HEK293 (cell line): Measurements from ENCODE around the gene DMD.
"Not testable (repeated sequence)": the region's sequence is repeated elsewhere in the genome, so short reads cannot be mapped to it uniquely, and the experiment has no call there.

Experiments used
- CTCF ChIA-PET: fragments of 350-600 bp; formaldehyde crosslinking; extraction: SDS; loops from one replicate; lab custom pipeline; 2021; ENCODE audit warnings: antibody characterized with exemption; lab: Yijun Ruan, JAX
- POLR2A ChIA-PET: fragments of 300-600 bp; formaldehyde crosslinking; extraction: SDS; loops from one replicate; lab custom pipeline; 2020; ENCODE audit warnings: antibody characterized with exemption, inconsistent platforms; lab: Yijun Ruan, JAX
- H3K27ac ChIP-seq: fragments of 200-500 bp; sonication (Bioruptor generic); 2 replicates; pipeline ENCODE4 v1.5.1; 2014; ENCODE audit warnings: low read depth, low read length, control low read depth, inconsistent platforms; ENCODE audit errors: extremely low read depth
- H3K36me3 ChIP-seq, 2 experiments: fragments of 200-500 bp in 1 of 2; sonication (Bioruptor generic) in 1 of 2; 1 replicate in 1 of 2; 2 replicates in 1 of 2; pipeline ENCODE4 v1.5.1; 2014 to 2017; ENCODE audit warnings: inconsistent platforms in 2 of 2, low read length in 2 of 2; ENCODE audit not compliant: control insufficient read depth in 2 of 2, insufficient read depth in 1 of 2
- H3K4me1 ChIP-seq: fragments of 200-500 bp; sonication (Bioruptor generic); 2 replicates; pipeline ENCODE4 v1.5.1; 2014; ENCODE audit warnings: mild to moderate bottlenecking, low read length, inconsistent platforms; ENCODE audit not compliant: control insufficient read depth, insufficient read depth
- H3K4me3 ChIP-seq: 2 replicates; pipeline ENCODE4 v1.5.1; 2011; ENCODE audit warnings: low read depth, mild to moderate bottlenecking, control low read depth, low read length, moderate library complexity
- H3K9me3 ChIP-seq: fragments of 200-500 bp; sonication (Bioruptor generic); 2 replicates; pipeline ENCODE4 v1.5.1; 2014; ENCODE audit warnings: low read depth, low read length, inconsistent platforms; ENCODE audit not compliant: control insufficient read depth, insufficient read depth
- BCL11B ChIP-seq: fragments of 450-650 bp; formaldehyde crosslinking; IDR thresholded peaks from 2 replicates; pipeline ENCODE4 v1.5.1; 2016; ENCODE audit warnings: low read depth, missing biosample characterization, missing genetic modification characterization
- PRDM6 ChIP-seq: fragments of 450-650 bp; formaldehyde crosslinking; IDR thresholded peaks from 2 replicates; pipeline ENCODE4 v1.5.1; 2017; ENCODE audit warnings: missing biosample characterization, missing genetic modification characterization
- RBAK ChIP-seq: fragments of 450-650 bp; formaldehyde crosslinking; IDR thresholded peaks from 2 replicates; pipeline ENCODE4 v1.5.1; 2016; ENCODE audit warnings: missing biosample characterization, missing genetic modification characterization
- ZEB2 ChIP-seq: fragments of 450-650 bp; formaldehyde crosslinking; IDR thresholded peaks from 2 replicates; pipeline ENCODE4 v1.5.1; 2016; ENCODE audit warnings: missing biosample characterization, missing genetic modification characterization
- ZFHX2 ChIP-seq: fragments of 450-650 bp; formaldehyde crosslinking; conservative IDR thresholded peaks from 2 replicates; pipeline ENCODE4 v1.5.1; 2016; ENCODE audit warnings: missing biosample characterization, missing genetic modification characterization
- ZNF148 ChIP-seq: fragments of 450-650 bp; formaldehyde crosslinking; IDR thresholded peaks from 2 replicates; pipeline ENCODE4 v1.5.0; 2017; ENCODE audit warnings: missing biosample characterization, missing genetic modification characterization, borderline replicate concordance
- ZNF155 ChIP-seq: fragments of 450-650 bp; formaldehyde crosslinking; IDR thresholded peaks from 2 replicates; pipeline ENCODE4 v1.5.1; 2016; ENCODE audit warnings: missing biosample characterization, missing genetic modification characterization
- ZNF18 ChIP-seq: fragments of 450-650 bp; formaldehyde crosslinking; IDR thresholded peaks from 2 replicates; pipeline ENCODE4 v1.5.1; 2016; ENCODE audit warnings: missing biosample characterization, missing genetic modification characterization
- ZNF221 ChIP-seq: fragments of 450-650 bp; formaldehyde crosslinking; IDR thresholded peaks from 2 replicates; pipeline ENCODE4 v1.5.1; 2017; ENCODE audit warnings: missing biosample characterization, missing genetic modification characterization, borderline replicate concordance
- ZNF23 ChIP-seq: fragments of 450-650 bp; formaldehyde crosslinking; IDR thresholded peaks from 2 replicates; pipeline ENCODE4 v1.5.1; 2016; ENCODE audit warnings: missing biosample characterization, missing genetic modification characterization, borderline replicate concordance
- ZNF239 ChIP-seq: fragments of 450-650 bp; formaldehyde crosslinking; IDR thresholded peaks from 2 replicates; pipeline ENCODE4 v1.5.1; 2016; ENCODE audit warnings: missing biosample characterization, missing genetic modification characterization
- ZNF26 ChIP-seq: fragments of 450-650 bp; formaldehyde crosslinking; IDR thresholded peaks from 2 replicates; pipeline ENCODE4 v1.5.1; 2016; ENCODE audit warnings: missing biosample characterization, missing genetic modification characterization
- ZNF335 ChIP-seq: fragments of 450-650 bp; formaldehyde crosslinking; conservative IDR thresholded peaks from 2 replicates; pipeline ENCODE4 v1.5.1; 2016; ENCODE audit warnings: missing biosample characterization, missing genetic modification characterization
- ZNF366 ChIP-seq: fragments of 450-650 bp; formaldehyde crosslinking; conservative IDR thresholded peaks from 2 replicates; pipeline ENCODE4 v1.5.1; 2016; ENCODE audit warnings: missing biosample characterization, missing genetic modification characterization
- ZNF394 ChIP-seq: fragments of 450-650 bp; formaldehyde crosslinking; IDR thresholded peaks from 2 replicates; pipeline ENCODE4 v1.5.1; 2016; ENCODE audit warnings: missing biosample characterization, missing genetic modification characterization, mild to moderate bottlenecking, moderate library complexity, borderline replicate concordance
- ZNF433 ChIP-seq: fragments of 450-650 bp; formaldehyde crosslinking; IDR thresholded peaks from 2 replicates; pipeline ENCODE4 v1.5.1; 2016; ENCODE audit warnings: missing biosample characterization, missing genetic modification characterization, low read depth
- ZNF518A ChIP-seq: fragments of 450-650 bp; formaldehyde crosslinking; conservative IDR thresholded peaks from 2 replicates; pipeline ENCODE4 v1.5.1; 2016; ENCODE audit warnings: low read depth, missing biosample characterization, missing genetic modification characterization
- ZNF623 ChIP-seq: fragments of 450-650 bp; formaldehyde crosslinking; IDR thresholded peaks from 2 replicates; pipeline ENCODE4 v1.5.1; 2016; ENCODE audit warnings: missing biosample characterization, missing genetic modification characterization
- ZNF645 ChIP-seq: fragments of 450-650 bp; formaldehyde crosslinking; IDR thresholded peaks from 2 replicates; pipeline ENCODE4; 2016; ENCODE audit warnings: missing biosample characterization, missing genetic modification characterization
- ZNF768 ChIP-seq: fragments of 450-650 bp; formaldehyde crosslinking; IDR thresholded peaks from 2 replicates; pipeline ENCODE4 v1.5.1; 2018; ENCODE audit warnings: missing biosample characterization, mild to moderate bottlenecking, missing genetic modification characterization

The DMD gene

GRCh38 chrX:31932769-31933168 lies 1278.6 kb downstream of the DMD start (continued):
- TF ChIP-seq BCL11B, result no peak
- TF ChIP-seq ZNF23, result no peak
- no peak for TF ChIP-seq ZNF221 (tag by site-specific recombination)
- no peak for TF ChIP-seq ZNF394 (tag by site-specific recombination)
- TF ChIP-seq ZNF645 (tag by site-specific recombination), result no peak
- TF ChIP-seq, all 188 proteins: peak for 0

- H3K9me3 ChIP-seq, POLR2A ChIA-PET, CTCF ChIA-PET: not testable (repeated sequence)
Measured at GRCh38 chrX:31932320-31932719, 1279.0 kb downstream of the DMD start.

GRCh38 chrX:31931225-31931624 lies 1280.1 kb downstream of the DMD start:
- H3K4me1 ChIP-seq, result no peaks in the 10 kb centered on the region
- ChIA-PET CTCF (no interaction called here), POLR2A (no interaction called here)
- H3K27ac ChIP-seq, result no peak overlapping the region
- H3K36me3 ChIP-seq, result no peaks in the 10 kb centered on the region
- no peaks in the 10 kb centered on the region for H3K9me3 ChIP-seq
- H3K4me3 ChIP-seq, result no peak overlapping the region
- TF ChIP-seq ZNF518A (tag by site-specific recombination) (no peak), ZNF18 (tag by site-specific recombination) (no peak), ZNF768 (tag by site-specific recombination) (no peak), ZNF239 (no peak), ZEB2 (tag by site-specific recombination) (no peak), ZFHX2 (tag by site-specific recombination) (no peak), ZNF26 (tag by site-specific recombination) (no peak), ZNF623 (tag by site-specific recombination) (no peak), ZNF148 (tag by site-specific recombination) (no peak), RBAK (tag by site-specific recombination) (no peak), PRDM6 (tag by site-specific recombination) (no peak), ZNF155 (tag by site-specific recombination) (no peak), ZNF433 (tag by site-specific recombination) (no peak), ZNF366 (tag by site-specific recombination) (no peak), ZNF335 (tag by site-specific recombination) (no peak)

More at GRCh38 chrX:31932320-31932719, 1279.0 kb downstream of the DMD start:
- H3K36me3 ChIP-seq, H3K4me1 ChIP-seq, H3K27ac ChIP-seq, H3K4me3 ChIP-seq: not testable (repeated sequence)
